H9 (cell line): ENCODE data around the gene DIS3L. TPM values are rescaled to one million over a fixed set of nuclear protein-coding genes. Genes with fewer than 3 reads are reported as not detected.
A peak's percentile ranks its signal among the peaks of the same experiment; 100 is the strongest.

Source experiments
- DNase-seq: peaks from one replicate; pipeline ENCODE4 v3.0.0-alpha.2; 2017
- H2AFZ ChIP-seq: one replicate; pipeline ENCODE4 v1.6.1; 2013; ENCODE audit warnings: mild to moderate bottlenecking, low read length, control low read depth, moderate library complexity
- H2AK5ac ChIP-seq: 2 replicates; pipeline ENCODE4 v1.6.1; 2013; ENCODE audit warnings: low read length, control low read depth, mixed read lengths; ENCODE audit not compliant: insufficient read length
- H2BK120ac ChIP-seq: one replicate; pipeline ENCODE4 v1.6.1; 2013; ENCODE audit warnings: low read depth, mild to moderate bottlenecking, low read length, control low read depth, inconsistent platforms; ENCODE audit not compliant: poor library complexity, severe bottlenecking
- H2BK12ac ChIP-seq: 2 replicates; pipeline ENCODE4 v1.6.1; 2013; ENCODE audit warnings: low read length, control low read depth, mixed read lengths, low read depth; ENCODE audit not compliant: insufficient read length
- H2BK15ac ChIP-seq: 2 replicates; pipeline ENCODE4 v1.6.1; 2013; ENCODE audit warnings: low read depth, low read length, control low read depth
- H2BK20ac ChIP-seq: one replicate; pipeline ENCODE4 v1.6.1; 2013; ENCODE audit warnings: low read depth, mild to moderate bottlenecking, low read length, control low read depth, inconsistent platforms; ENCODE audit not compliant: poor library complexity, severe bottlenecking
- H2BK5ac ChIP-seq: 2 replicates; pipeline ENCODE4 v1.6.1; 2013; ENCODE audit warnings: low read length, control low read depth, mixed read lengths; ENCODE audit not compliant: insufficient read length
- H3K14ac ChIP-seq: 2 replicates; pipeline ENCODE4 v1.6.1; 2013; ENCODE audit warnings: low read length, control low read depth; ENCODE audit not compliant: insufficient read depth
- H3K18ac ChIP-seq: 2 replicates; pipeline ENCODE4 v1.6.1; 2013; ENCODE audit warnings: low read depth, mild to moderate bottlenecking, mixed read lengths, low read length, control low read depth; ENCODE audit not compliant: insufficient read length
- H3K23ac ChIP-seq: 2 replicates; pipeline ENCODE4 v1.6.1; 2013; ENCODE audit warnings: low read length, control low read depth, mixed read lengths, low read depth; ENCODE audit not compliant: insufficient read length
- H3K23me2 ChIP-seq: 2 replicates; pipeline ENCODE4 v1.6.1; 2013; ENCODE audit warnings: low read depth, mild to moderate bottlenecking, mixed read lengths, low read length, control low read depth; ENCODE audit not compliant: insufficient read length, poor library complexity, severe bottlenecking
- H3K27ac ChIP-seq: 2 replicates; pipeline ENCODE4 v1.5.1; 2013; ENCODE audit warnings: low read length, control low read depth, mixed read lengths, low read depth; ENCODE audit not compliant: insufficient read length
- H3K27me3 ChIP-seq: 2 replicates; pipeline ENCODE4 v1.6.1; 2013; ENCODE audit warnings: low read length, control low read depth, inconsistent platforms; ENCODE audit not compliant: insufficient read depth
- H3K4ac ChIP-seq: 2 replicates; pipeline ENCODE4 v1.6.1; 2013; ENCODE audit warnings: low read depth, mild to moderate bottlenecking, control low read depth, inconsistent platforms, low read length, moderate library complexity
- H3K4me1 ChIP-seq: 2 replicates; pipeline ENCODE4 v1.6.1; 2013; ENCODE audit warnings: low read length, control low read depth, inconsistent platforms; ENCODE audit not compliant: insufficient read depth
- H3K4me2 ChIP-seq: 2 replicates; pipeline ENCODE4 v1.6.1; 2013; ENCODE audit warnings: low read length, control low read depth, mixed read lengths; ENCODE audit not compliant: insufficient read length, insufficient read depth
- H3K56ac ChIP-seq: 2 replicates; pipeline ENCODE4 v1.6.1; 2013; ENCODE audit warnings: low read depth, mild to moderate bottlenecking, mixed read lengths, low read length, control low read depth; ENCODE audit not compliant: insufficient read length
- H3K79me1 ChIP-seq: 2 replicates; pipeline ENCODE4 v1.6.1; 2013; ENCODE audit warnings: low read depth, mild to moderate bottlenecking, moderate library complexity, low read length, control low read depth, inconsistent platforms; ENCODE audit not compliant: insufficient read depth, poor library complexity, severe bottlenecking
- H3K79me2 ChIP-seq: 2 replicates; pipeline ENCODE4 v1.6.1; 2013; ENCODE audit warnings: low read length, control low read depth, inconsistent platforms; ENCODE audit not compliant: insufficient read depth
- H3K9ac ChIP-seq: 2 replicates; pipeline ENCODE4 v1.6.1; 2013; ENCODE audit warnings: low read length, control low read depth, mixed read lengths; ENCODE audit not compliant: insufficient read length; ENCODE audit errors: extremely low read depth
- H3K9me3 ChIP-seq: one replicate; pipeline ENCODE4 v1.6.1; 2013; ENCODE audit warnings: low read depth, low read length, inconsistent platforms; ENCODE audit not compliant: control insufficient read depth
- H3T11ph ChIP-seq: one replicate; pipeline ENCODE4 v1.6.1; 2013; ENCODE audit warnings: mild to moderate bottlenecking, low read length, control low read depth, inconsistent platforms
- H4K20me1 ChIP-seq: one replicate; pipeline ENCODE4 v1.6.1; 2013; ENCODE audit not compliant: control insufficient read depth, insufficient read length, insufficient read depth
- H4K5ac ChIP-seq: 2 replicates; pipeline ENCODE4 v1.6.1; 2013; ENCODE audit warnings: low read depth, mild to moderate bottlenecking, mixed read lengths, low read length, control low read depth; ENCODE audit not compliant: insufficient read length
- H4K8ac ChIP-seq: replicated peaks from 2 replicates; pipeline ENCODE4 v1.6.1; 2013; ENCODE audit warnings: low read length, control low read depth, mixed read lengths, low read depth; ENCODE audit not compliant: insufficient read length
- H4K91ac ChIP-seq: 2 replicates; pipeline ENCODE4 v1.6.1; 2013; ENCODE audit warnings: low read depth, mild to moderate bottlenecking, moderate library complexity, mixed read lengths, low read length, control low read depth; ENCODE audit not compliant: insufficient read length
- H3K27ac Mint-ChIP-seq, 3 experiments: 2 replicates in 2 of 3; 3 replicates in 1 of 3; pipeline ENCODE4 v1.8.0; 2020 to 2021; ENCODE audit warnings: mixed read lengths in 3 of 3, mild to moderate bottlenecking in 1 of 3, moderate library complexity in 1 of 3
- H3K27me3 Mint-ChIP-seq: 2 replicates; pipeline ENCODE4 v1.8.0; 2021; ENCODE audit warnings: low read depth, mild to moderate bottlenecking, moderate library complexity, mixed read lengths
- H3K36me3 Mint-ChIP-seq, 3 experiments: 2 replicates in 2 of 3; 3 replicates in 1 of 3; pipeline ENCODE4 v1.8.0; 2020 to 2021; ENCODE audit warnings: low read depth in 3 of 3, mixed read lengths in 3 of 3; ENCODE audit not compliant: insufficient read depth in 1 of 3
- H3K4me1 Mint-ChIP-seq, 2 experiments: 2 replicates each; pipeline ENCODE4 v1.8.0; 2020; ENCODE audit warnings: mixed read lengths in 2 of 2
- H3K4me3 Mint-ChIP-seq, 2 experiments: 2 replicates in 1 of 2; 3 replicates in 1 of 2; pipeline ENCODE4 v1.8.0; 2020 to 2021; ENCODE audit warnings: mild to moderate bottlenecking in 2 of 2, mixed read lengths in 2 of 2, moderate library complexity in 1 of 2
- H3K9me3 Mint-ChIP-seq, 2 experiments: 2 replicates in 1 of 2; 3 replicates in 1 of 2; pipeline ENCODE4 v1.8.0; 2020; ENCODE audit warnings: mild to moderate bottlenecking in 2 of 2, mixed read lengths in 2 of 2, moderate library complexity in 1 of 2
- WGBS: extraction: QIAGEN DNeasy Blood & Tissue Kit; methylation state at CpG from one replicate; pipeline ENCODE4 v1.1.7; 2013; ENCODE audit warnings: missing lambda C conversion rate, low lambda C conversion rate, mixed read lengths; ENCODE audit not compliant: insufficient read length; ENCODE audit errors: extremely low coverage; 5-methylcytosine and 5-hydroxymethylcytosine counted together
- total RNA-seq: library from RNA; stranded (reverse); gene quantifications from 2 replicates; pipeline ENCODE4 v1.2.1, GENCODE V29; 2021
- TF ChIP-seq, protein P1 (sequence below): fragments of 200-600 bp; sonication (generic); conservative IDR thresholded peaks from 3 replicates; pipeline ENCODE4 v1.8.0; 2021; ENCODE audit warnings: antibody characterized with exemption, mild to moderate bottlenecking

Gene DIS3L
- total RNA-seq, 1 experiment from 2014 or later = 30.2 TPM

DNA sequence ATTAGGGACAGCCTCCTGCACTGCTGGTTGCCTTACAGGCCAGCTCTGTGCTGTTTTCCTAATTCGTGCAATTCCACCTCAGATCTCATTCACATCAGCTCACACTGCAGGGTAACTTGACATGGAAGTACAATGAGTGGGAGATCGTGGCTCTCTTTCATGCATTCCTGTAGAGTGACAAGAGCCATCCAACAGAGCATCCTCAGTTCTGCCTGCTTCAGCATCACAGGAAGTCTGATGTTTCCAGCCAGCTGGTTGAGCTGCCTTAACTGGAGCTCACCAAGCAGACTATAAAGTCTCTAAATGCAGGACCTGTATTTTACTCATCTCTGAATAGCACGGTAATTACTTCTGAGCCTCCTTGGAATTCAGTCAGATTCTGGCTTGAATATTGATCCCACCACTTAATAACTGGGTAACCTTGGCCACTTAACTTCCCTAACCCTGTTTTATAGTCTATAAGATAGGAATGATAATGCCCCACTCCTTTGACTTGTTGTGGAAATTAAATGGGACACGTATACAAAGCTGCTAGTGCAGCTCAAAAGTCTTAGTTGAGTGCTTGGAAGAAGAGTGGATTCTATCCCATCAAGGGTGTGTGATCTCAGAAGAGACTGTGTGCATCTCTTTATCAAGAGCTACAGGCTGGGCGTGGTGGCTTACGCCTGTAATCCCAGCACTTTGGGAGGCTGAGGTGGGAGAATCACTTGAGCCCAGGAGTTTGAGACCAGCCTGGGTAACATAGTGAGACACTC lies 1.4 kb upstream of the DIS3L start:
- peak overlapping the region; percentile 72 to 83 for H3K4me3 Mint-ChIP-seq
- H4K5ac ChIP-seq = no peak overlapping the region
- no peak overlapping the region for H3K4me2 ChIP-seq
- H3K9me3 ChIP-seq = no peaks in the 10 kb centered on the region
- H3K79me1 ChIP-seq = no peaks in the 10 kb centered on the region
- H3K79me2 ChIP-seq = no peaks in the 10 kb centered on the region
- H3K27ac ChIP-seq = no peak overlapping the region
- H3K27ac Mint-ChIP-seq = peak overlapping the region in 1 of 3 experiments; percentile 34; a peak in 1 of 7 replicates
- no peak overlapping the region for H3K56ac ChIP-seq
- no peak overlapping the region for H2BK12ac ChIP-seq
- WGBS = no CpG with 5 or more reads among the region's 6 CpGs
- H3K27me3 ChIP-seq = no peaks in the 10 kb centered on the region
- H3K14ac ChIP-seq = no peak overlapping the region
- no peak overlapping the region for H2BK5ac ChIP-seq
- H3K27me3 Mint-ChIP-seq = no peaks in the 10 kb centered on the region; the same call in 1 of the 2 replicates
- H3K4me1 ChIP-seq = peaks cover 7% of the 10 kb centered on the region; the same call in 1 of the 2 replicates
- H3K4me1 Mint-ChIP-seq = peaks cover 27 to 33% of the 10 kb centered on the region in 2 experiments
- TF ChIP-seq, protein P1, sequence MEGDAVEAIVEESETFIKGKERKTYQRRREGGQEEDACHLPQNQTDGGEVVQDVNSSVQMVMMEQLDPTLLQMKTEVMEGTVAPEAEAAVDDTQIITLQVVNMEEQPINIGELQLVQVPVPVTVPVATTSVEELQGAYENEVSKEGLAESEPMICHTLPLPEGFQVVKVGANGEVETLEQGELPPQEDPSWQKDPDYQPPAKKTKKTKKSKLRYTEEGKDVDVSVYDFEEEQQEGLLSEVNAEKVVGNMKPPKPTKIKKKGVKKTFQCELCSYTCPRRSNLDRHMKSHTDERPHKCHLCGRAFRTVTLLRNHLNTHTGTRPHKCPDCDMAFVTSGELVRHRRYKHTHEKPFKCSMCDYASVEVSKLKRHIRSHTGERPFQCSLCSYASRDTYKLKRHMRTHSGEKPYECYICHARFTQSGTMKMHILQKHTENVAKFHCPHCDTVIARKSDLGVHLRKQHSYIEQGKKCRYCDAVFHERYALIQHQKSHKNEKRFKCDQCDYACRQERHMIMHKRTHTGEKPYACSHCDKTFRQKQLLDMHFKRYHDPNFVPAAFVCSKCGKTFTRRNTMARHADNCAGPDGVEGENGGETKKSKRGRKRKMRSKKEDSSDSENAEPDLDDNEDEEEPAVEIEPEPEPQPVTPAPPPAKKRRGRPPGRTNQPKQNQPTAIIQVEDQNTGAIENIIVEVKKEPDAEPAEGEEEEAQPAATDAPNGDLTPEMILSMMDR = no peak
- H3K23ac ChIP-seq = no peak overlapping the region
- H2AK5ac ChIP-seq = no peak overlapping the region
- no peak overlapping the region for H3K18ac ChIP-seq
- no peak overlapping the region for H2AFZ ChIP-seq
- DNase-seq = no peak
- H4K20me1 ChIP-seq = no peaks in the 10 kb centered on the region
- H3K23me2 ChIP-seq = peaks cover 7% of the 10 kb centered on the region
- H3T11ph ChIP-seq = no peak overlapping the region
- H2BK120ac ChIP-seq = no peak overlapping the region
- H3K9me3 Mint-ChIP-seq = no peaks in the 10 kb centered on the region
- no peak overlapping the region for H3K4ac ChIP-seq
- H2BK15ac ChIP-seq = no peak overlapping the region
- H4K8ac ChIP-seq = no peak overlapping the region
- H3K9ac ChIP-seq = no peak overlapping the region
- H3K36me3 Mint-ChIP-seq = peaks cover 0 to 9% (median 6%) of the 10 kb centered on the region in 3 experiments; a peak in 5 of 7 replicates
- no peak overlapping the region for H2BK20ac ChIP-seq
- no peak overlapping the region for H4K91ac ChIP-seq
